Placental pericyte (primary cell): ENCODE measurements around the gene NCBP1. TPM values are rescaled to one million over a fixed set of nuclear protein-coding genes. Genes with fewer than 3 reads are reported as not detected.

Experiments
- total RNA-seq: library from RNA; depleted of rRNA; stranded (reverse); fragments of >200 nt; gene quantifications from 2 replicates; pipeline ENCODE4 v1.2.3, GENCODE V29; 2012

NCBP1 gene, protein sequence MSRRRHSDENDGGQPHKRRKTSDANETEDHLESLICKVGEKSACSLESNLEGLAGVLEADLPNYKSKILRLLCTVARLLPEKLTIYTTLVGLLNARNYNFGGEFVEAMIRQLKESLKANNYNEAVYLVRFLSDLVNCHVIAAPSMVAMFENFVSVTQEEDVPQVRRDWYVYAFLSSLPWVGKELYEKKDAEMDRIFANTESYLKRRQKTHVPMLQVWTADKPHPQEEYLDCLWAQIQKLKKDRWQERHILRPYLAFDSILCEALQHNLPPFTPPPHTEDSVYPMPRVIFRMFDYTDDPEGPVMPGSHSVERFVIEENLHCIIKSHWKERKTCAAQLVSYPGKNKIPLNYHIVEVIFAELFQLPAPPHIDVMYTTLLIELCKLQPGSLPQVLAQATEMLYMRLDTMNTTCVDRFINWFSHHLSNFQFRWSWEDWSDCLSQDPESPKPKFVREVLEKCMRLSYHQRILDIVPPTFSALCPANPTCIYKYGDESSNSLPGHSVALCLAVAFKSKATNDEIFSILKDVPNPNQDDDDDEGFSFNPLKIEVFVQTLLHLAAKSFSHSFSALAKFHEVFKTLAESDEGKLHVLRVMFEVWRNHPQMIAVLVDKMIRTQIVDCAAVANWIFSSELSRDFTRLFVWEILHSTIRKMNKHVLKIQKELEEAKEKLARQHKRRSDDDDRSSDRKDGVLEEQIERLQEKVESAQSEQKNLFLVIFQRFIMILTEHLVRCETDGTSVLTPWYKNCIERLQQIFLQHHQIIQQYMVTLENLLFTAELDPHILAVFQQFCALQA
- 25.6 and 52.3 TPM in 2 replicates for total RNA-seq

DNA sequence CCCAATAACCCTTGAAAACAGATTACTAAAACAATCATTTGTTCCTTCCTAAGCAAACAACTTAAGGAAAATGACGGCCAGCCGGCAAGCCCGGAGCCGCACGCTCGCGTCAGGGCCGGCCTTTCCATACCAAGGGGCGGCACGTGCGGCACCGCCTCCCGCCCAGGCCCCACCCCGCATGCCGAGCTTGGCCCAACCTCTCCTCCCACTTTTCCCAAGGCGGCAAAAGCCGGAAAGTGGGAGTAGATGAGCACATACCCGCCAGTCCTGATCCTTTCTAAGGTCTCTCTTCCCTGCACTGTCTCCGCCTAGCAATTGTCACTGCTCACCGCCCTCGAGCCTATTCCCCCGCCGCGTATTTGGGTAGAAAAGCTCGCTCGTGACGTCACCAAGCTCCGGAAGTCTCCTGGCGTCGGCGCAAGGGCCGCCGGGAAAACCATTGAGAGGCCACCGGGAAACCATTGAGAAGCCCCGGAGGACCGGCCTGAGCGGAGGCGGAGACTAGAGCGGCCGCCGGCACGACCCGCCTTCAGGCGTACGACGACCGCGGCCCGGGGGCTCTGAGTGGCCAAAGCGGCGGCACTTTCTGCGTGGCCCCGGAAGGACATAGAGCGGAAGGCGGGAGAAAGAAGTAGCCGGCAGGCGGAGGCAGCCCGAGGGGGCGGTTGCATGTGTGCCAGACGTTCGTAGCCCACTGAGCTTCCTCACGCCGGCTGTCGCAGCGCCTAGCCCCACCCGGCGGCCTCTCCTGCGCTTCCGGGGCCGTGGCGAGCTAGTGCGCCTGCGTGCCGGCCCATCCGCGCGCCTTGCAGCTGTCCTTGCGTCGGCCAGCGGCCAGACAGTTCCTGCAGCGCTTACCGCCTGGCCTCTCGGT lies at the start of gene NCBP1, which contains the start of gene TSTD2:
TSS of gene NCBP1 (plus strand) at position 837 of the 874 bp plus-strand sequence. CDS start 61 bp downstream, outside the sequence.
TSS of gene TSTD2 (minus strand) at position 384 of the 874 bp plus-strand sequence. CDS start 5,806 bp downstream, outside the sequence.

DNA sequence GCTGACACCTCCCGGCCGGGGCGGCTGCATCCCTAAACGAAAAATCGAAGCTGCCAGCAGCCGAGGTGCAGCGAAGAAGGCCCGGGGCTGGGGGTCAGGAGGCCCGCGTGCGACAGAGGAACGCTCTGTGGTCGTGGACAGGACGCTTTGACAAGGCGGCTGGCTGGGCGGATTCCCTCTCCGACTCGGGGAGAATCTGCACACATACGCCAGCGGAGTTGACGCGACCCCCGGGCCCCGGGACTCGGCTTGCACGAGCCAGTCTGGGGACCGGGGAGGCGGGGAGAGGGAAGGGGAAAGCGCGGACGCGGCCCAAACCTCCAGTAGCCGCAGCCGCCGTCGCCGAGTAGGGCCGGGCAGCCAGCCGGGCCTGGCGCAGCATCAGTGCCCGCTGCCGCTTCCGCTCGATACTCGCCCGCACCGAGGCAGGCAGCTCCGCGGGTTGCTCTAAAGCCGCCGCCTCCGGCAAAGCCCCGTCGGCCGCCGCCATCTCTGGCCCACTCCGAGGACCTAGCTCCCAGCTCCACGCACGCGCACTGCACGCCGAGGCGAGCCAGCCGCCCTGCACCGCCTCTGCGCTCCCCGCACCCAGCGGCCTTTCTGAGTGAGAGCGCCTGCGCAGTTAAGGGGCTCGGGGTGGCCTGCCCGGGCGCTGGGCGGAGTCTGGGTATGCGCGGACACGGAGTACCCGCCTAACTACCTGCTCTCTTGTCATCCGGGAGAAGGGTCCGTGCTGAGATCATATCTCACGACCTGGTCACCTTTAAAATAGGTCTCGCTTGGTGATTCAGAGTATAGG lies 63.4 kb downstream of the NCBP1 start, which contains the start of gene XPA:
TSS of gene XPA (minus strand) at position 538 of the 799 bp plus-strand sequence. CDS start at position 490, 48 bp downstream.

Other genes with a start within 250 kb of the NCBP1 start
- 9.0 and 9.7 TPM in 2 replicates for gene TDRD7, start 221.7 kb upstream of the NCBP1 start, total RNA-seq
- 0.43 TPM in 1 of 2 replicates, not detected in the other for gene TMOD1, start 132.2 kb upstream of the NCBP1 start, total RNA-seq
- gene TSTD2, start 453 bp upstream of the NCBP1 start, total RNA-seq: 15.1 and 15.9 TPM in 2 replicates
- gene XPA, start 63.5 kb downstream of the NCBP1 start, total RNA-seq: 4.3 and 7.4 TPM in 2 replicates
- gene FOXE1, start 219.4 kb downstream of the NCBP1 start, total RNA-seq: 0.14 and 0.22 TPM in 2 replicates